Gastrocnemius medialis (tissue), 4 donors: Measurements from ENCODE around the gene SNAPC4. TPM values are rescaled to one million over a fixed set of nuclear protein-coding genes. Genes with fewer than 3 reads are reported as not detected.
"Not testable (repeated sequence)": the region's sequence is repeated elsewhere in the genome, so short reads cannot be mapped to it uniquely, and the experiment has no call there.

ENCODE experiments used
- ATAC-seq, 2 donors: fragments of 150-250 bp; one replicate each; pipeline ENCODE4 v1.9.1; 2016
- DNase-seq, 2 donors: peaks; one replicate each; pipeline ENCODE4 v3.0.0-alpha.2; 2019
- H3K27ac ChIP-seq, 4 donors: fragments of 200-600 bp; sonication (generic); 1 replicate in 1 of 4; 2 replicates in 3 of 4; pipeline ENCODE4 v1.5.1; 2016 to 2018; ENCODE audit warnings: mild to moderate bottlenecking in 2 of 4, moderate library complexity in 1 of 4
- H3K27me3 ChIP-seq, 3 donors: fragments of 200-600 bp; sonication (generic) in 2 of 3; 1 replicate in 1 of 3; 2 replicates in 2 of 3; pipeline versions ENCODE4 v1.5.1 to v1.6.0; 2016 to 2019; ENCODE audit warnings: mild to moderate bottlenecking in 1 of 3, moderate library complexity in 1 of 3
- H3K36me3 ChIP-seq, 2 donors: fragments of 200-600 bp; sonication (generic) in 1 of 2; one replicate each; pipeline ENCODE4 v1.5.1; 2017 to 2018
- H3K4me1 ChIP-seq, 2 donors: fragments of 200-600 bp; sonication (generic) in 1 of 2; one replicate each; pipeline ENCODE4 v1.5.1; 2016 to 2017; ENCODE audit warnings: mild to moderate bottlenecking in 2 of 2
- H3K4me3 ChIP-seq, 4 donors: fragments of 200-600 bp; sonication (generic) in 3 of 4; 1 replicate in 1 of 4; 2 replicates in 3 of 4; pipeline ENCODE4 v1.5.1; 2016 to 2019; ENCODE audit warnings: mild to moderate bottlenecking in 2 of 4
- H3K9me3 ChIP-seq, 3 donors: fragments of 200-600 bp; sonication (generic) in 2 of 3; 1 replicate in 1 of 3; 2 replicates in 2 of 3; pipeline ENCODE4 v1.5.1; 2016 to 2019
- POLR2A ChIP-seq, 2 donors: fragments of 450-650 bp; IDR thresholded peaks; one replicate each; pipeline ENCODE4 v1.6.1; 2017; ENCODE audit warnings: antibody characterized with exemption in 2 of 2, mild to moderate bottlenecking in 2 of 2, moderate library complexity in 2 of 2
- in situ Hi-C, 4 donors: fragments of 200-750 bp; cut with MboI; loops; one replicate each; pipeline versions ENCODE4 v1.15.0 to v1.8.0; 2017; ENCODE audit warnings: low sequenced_read_pairs in 4 of 4
- intact Hi-C: fragments of 100-400 bp; cut with DNase I; formaldehyde crosslinking; loops from one replicate; pipeline ENCODE4 v1.15.1; 2023; ENCODE audit warnings: low total_unique reads
- total RNA-seq, 4 donors: library from RNA; depleted of rRNA; stranded (reverse); fragments of >200 nt; gene quantifications; one replicate each; pipeline versions ENCODE4 v1.1.0 to v1.2.3, GENCODE V29; 2016
- TF ChIP-seq, protein P1 (sequence below), 5 experiments: fragments of 450-650 bp in 3 of 5; fragments of 200-600 bp in 2 of 5; sonication (generic) in 2 of 5; IDR thresholded peaks in 4 of 5; conservative IDR thresholded peaks in 1 of 5; 1 replicate in 4 of 5; 2 replicates in 1 of 5; pipeline ENCODE4 v1.5.1; 2016 to 2019; ENCODE audit warnings: antibody characterized with exemption in 5 of 5, mild to moderate bottlenecking in 3 of 5, moderate library complexity in 3 of 5

Gene SNAPC4
- total RNA-seq, 4 donors from 2014 or later = 2.3 to 6.0 (median 3.9) TPM

GRCh38 chr9:136430588-136431234, 30.7 kb upstream of the SNAPC4 start:
- TF ChIP-seq POLR2A (IDR thresholded peaks at IDR 0.05) = no peak
- TF ChIP-seq, protein P1, sequence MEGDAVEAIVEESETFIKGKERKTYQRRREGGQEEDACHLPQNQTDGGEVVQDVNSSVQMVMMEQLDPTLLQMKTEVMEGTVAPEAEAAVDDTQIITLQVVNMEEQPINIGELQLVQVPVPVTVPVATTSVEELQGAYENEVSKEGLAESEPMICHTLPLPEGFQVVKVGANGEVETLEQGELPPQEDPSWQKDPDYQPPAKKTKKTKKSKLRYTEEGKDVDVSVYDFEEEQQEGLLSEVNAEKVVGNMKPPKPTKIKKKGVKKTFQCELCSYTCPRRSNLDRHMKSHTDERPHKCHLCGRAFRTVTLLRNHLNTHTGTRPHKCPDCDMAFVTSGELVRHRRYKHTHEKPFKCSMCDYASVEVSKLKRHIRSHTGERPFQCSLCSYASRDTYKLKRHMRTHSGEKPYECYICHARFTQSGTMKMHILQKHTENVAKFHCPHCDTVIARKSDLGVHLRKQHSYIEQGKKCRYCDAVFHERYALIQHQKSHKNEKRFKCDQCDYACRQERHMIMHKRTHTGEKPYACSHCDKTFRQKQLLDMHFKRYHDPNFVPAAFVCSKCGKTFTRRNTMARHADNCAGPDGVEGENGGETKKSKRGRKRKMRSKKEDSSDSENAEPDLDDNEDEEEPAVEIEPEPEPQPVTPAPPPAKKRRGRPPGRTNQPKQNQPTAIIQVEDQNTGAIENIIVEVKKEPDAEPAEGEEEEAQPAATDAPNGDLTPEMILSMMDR (IDR thresholded peaks at IDR 0.05 in 4 of 5, conservative IDR thresholded peaks at IDR 0.05 in 1 of 5) = no peak
- ATAC-seq (no peak), DNase-seq (no peak)
- Histone ChIP-seq H3K9me3 (no peaks in the 10 kb centered on the region), H3K4me3 (no peak overlapping the region), H3K4me1 (no peaks in the 10 kb centered on the region), H3K36me3 (peaks cover 0 to 39% of the 10 kb centered on the region in 2 donors), H3K27ac (no peak overlapping the region), H3K27me3 (no peaks in the 10 kb centered on the region)
- intact Hi-C loops (no loop called here), in situ Hi-C loops (no loop called here)

- Histone ChIP-seq H3K27ac (no peak overlapping the region), H3K4me3 (no peak overlapping the region), H3K36me3 (peaks cover 0 to 45% of the 10 kb centered on the region in 2 donors), H3K4me1 (no peaks in the 10 kb centered on the region), H3K9me3 (no peaks in the 10 kb centered on the region), H3K27me3 (no peaks in the 10 kb centered on the region)
- no peak for DNase-seq
- TF ChIP-seq, protein P1 (IDR thresholded peaks at IDR 0.05 in 4 of 5, conservative IDR thresholded peaks at IDR 0.05 in 1 of 5) = no peak
- TF ChIP-seq POLR2A (IDR thresholded peaks at IDR 0.05) = no peak
- intact Hi-C loops (no loop called here), in situ Hi-C loops (no loop called here)
- ATAC-seq = no peak
Measured at GRCh38 chr9:136429683-136430491, 29.9 kb upstream of the SNAPC4 start.

DNA sequence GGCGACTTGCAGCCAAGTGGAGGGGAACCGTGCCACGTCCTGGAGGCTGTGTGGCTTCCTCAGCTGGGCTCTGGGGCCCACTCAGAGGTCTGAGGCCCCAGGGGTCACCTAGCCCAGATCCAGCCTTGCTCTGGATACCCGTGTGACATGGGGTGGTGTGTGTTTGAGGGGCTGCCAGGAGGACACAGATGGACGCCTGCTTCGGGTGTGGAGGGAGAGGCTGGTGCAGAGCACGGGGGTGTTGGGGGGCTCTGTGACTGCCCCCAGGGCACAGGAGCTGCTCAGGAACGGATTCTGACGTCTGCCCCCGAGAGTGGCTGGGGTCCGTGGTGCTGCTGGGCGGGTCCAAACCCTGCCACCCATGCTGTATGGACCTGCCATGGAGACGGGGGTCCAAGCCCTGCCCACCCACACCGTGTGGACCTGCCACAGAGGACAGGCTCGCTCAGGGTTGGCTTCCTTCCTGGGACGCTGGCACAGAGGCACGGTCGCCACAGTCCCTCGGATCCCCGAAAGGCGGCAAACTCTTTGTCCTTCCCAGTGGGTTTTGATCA, 29.2 kb upstream of the SNAPC4 start:
- no peaks in the 10 kb centered on the region for H3K27me3 ChIP-seq
- in situ Hi-C loops = no loop called here
- ATAC-seq (no peak), DNase-seq (no peak)
- peaks cover 0 to 52% of the 10 kb centered on the region in 2 donors for H3K36me3 ChIP-seq
- no peak overlapping the region for H3K27ac ChIP-seq
- intact Hi-C loops = no loop called here
- no peaks in the 10 kb centered on the region for H3K9me3 ChIP-seq
- TF ChIP-seq POLR2A (IDR thresholded peaks at IDR 0.05) = no peak
- TF ChIP-seq, protein P1 (IDR thresholded peaks at IDR 0.05 in 4 of 5, conservative IDR thresholded peaks at IDR 0.05 in 1 of 5) = no peak
- H3K4me1 ChIP-seq = no peaks in the 10 kb centered on the region
- no peak overlapping the region for H3K4me3 ChIP-seq

DNA sequence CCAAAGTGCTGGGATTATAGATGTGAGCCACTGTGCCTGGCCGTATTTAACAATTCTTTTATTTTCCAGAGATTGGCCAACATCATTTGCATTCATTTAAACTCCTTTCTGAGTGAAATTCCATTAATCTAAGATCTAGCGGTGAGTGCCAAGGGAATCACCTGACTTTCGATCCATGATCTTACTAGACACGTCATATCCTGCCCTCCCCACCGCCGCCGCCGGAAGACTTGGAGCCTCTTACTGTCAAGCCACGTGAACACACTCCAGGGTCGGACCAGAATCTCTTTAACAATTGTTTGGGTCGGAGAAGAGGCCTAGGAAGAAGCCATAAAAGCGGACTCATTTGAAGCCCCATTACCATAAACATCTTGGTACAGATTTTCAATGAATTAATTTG, 26.8 kb upstream of the SNAPC4 start:
- TF ChIP-seq POLR2A (IDR thresholded peaks at IDR 0.05) = no peak
- H3K36me3 ChIP-seq = peaks cover 0 to 68% of the 10 kb centered on the region in 2 donors
- no peak for ATAC-seq

GRCh38 chr9:136425367-136425766, 25.4 kb upstream of the SNAPC4 start:
- H3K27ac ChIP-seq, ATAC-seq, in situ Hi-C loops, H3K9me3 ChIP-seq, intact Hi-C loops, H3K27me3 ChIP-seq, H3K4me3 ChIP-seq, DNase-seq, H3K4me1 ChIP-seq: not testable (repeated sequence)
- peaks cover 0 to 77% of the 10 kb centered on the region in 2 donors for H3K36me3 ChIP-seq

More for the DNA sequence above, 26.8 kb upstream of the SNAPC4 start:
- H3K27ac ChIP-seq = no peak overlapping the region
- H3K9me3 ChIP-seq = no peaks in the 10 kb centered on the region
- in situ Hi-C loops = no loop called here
- no peak for DNase-seq
- no peaks in the 10 kb centered on the region for H3K4me1 ChIP-seq
- intact Hi-C loops = no loop called here
- no peak overlapping the region for H3K4me3 ChIP-seq
- no peaks in the 10 kb centered on the region for H3K27me3 ChIP-seq
